ENCODE results near the gene CLSTN3. TPM values are rescaled to one million over a fixed set of nuclear protein-coding genes. Genes with fewer than 3 reads are reported as not detected.
A peak's percentile ranks its signal among the peaks of the same experiment; 100 is the strongest.

The CLSTN3 gene
- total RNA-seq, 1 donor from 2014 or later, result 9.2 TPM

GRCh38 chr12:7190268-7191055 lies 60.3 kb downstream of the CLSTN3 start:
- FAIRE-seq, result no peak
- TF ChIP-seq CTCF (IDR thresholded peaks at IDR 0.05; ENCODE audit: insufficient read depth, low read length, severe bottlenecking), result no peak

GRCh38 chr12:7193674-7194073 lies 63.5 kb downstream of the CLSTN3 start:
- no peaks in the 10 kb centered on the region for H3K27me3 ChIP-seq (ENCODE audit: control insufficient read depth, insufficient read depth, low read length)
- no peak for TF ChIP-seq CTCF (IDR thresholded peaks at IDR 0.05; ENCODE audit: insufficient read depth, low read length, severe bottlenecking)
- DNase-seq (ENCODE audit: low read depth), result no peak
- no peak for FAIRE-seq
- peaks cover 3% of the 10 kb centered on the region for H3K36me3 ChIP-seq (ENCODE audit: control insufficient read depth, insufficient read depth, low read length)
- no peak overlapping the region for H3K4me3 ChIP-seq (ENCODE audit: low read depth, low read length)

More at GRCh38 chr12:7190268-7191055, 60.3 kb downstream of the CLSTN3 start:
- Histone ChIP-seq H3K36me3 (ENCODE audit: control insufficient read depth, insufficient read depth, low read length) (peaks cover 2% of the 10 kb centered on the region), H3K4me3 (ENCODE audit: low read depth, low read length) (peak overlapping the region; percentile 90), H3K27me3 (ENCODE audit: control insufficient read depth, insufficient read depth, low read length) (no peaks in the 10 kb centered on the region)
- DNase-seq (ENCODE audit: low read depth), result no peak

DNA sequence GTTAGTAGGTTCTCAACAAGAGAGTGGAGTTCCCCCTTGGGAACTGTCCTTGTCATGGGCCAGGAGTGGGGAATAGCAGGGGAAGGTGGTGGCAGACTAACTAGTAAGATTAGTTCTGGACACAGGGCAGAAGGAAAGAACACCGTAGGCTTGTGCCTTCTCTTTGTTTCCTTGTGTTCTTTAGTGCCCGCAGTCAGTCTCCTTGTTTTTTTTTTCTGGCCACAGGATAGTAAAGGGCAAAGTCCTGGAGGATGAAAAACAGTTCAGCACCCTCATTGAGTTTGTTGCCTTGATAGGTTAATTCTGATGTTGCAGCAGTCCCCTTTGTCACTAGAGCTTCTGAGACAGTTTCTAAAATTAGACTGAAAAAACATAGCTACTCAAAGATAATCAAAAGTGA lies 67.7 kb downstream of the CLSTN3 start:
- DNase-seq (ENCODE audit: low read depth) (no peak), FAIRE-seq (no peak)
- Histone ChIP-seq H3K36me3 (ENCODE audit: control insufficient read depth, insufficient read depth, low read length) (peaks cover 11% of the 10 kb centered on the region), H3K27me3 (ENCODE audit: control insufficient read depth, insufficient read depth, low read length) (no peaks in the 10 kb centered on the region), H3K4me3 (ENCODE audit: low read depth, low read length) (no peak overlapping the region)
- TF ChIP-seq CTCF (IDR thresholded peaks at IDR 0.05; ENCODE audit: insufficient read depth, low read length, severe bottlenecking), result no peak

DNA sequence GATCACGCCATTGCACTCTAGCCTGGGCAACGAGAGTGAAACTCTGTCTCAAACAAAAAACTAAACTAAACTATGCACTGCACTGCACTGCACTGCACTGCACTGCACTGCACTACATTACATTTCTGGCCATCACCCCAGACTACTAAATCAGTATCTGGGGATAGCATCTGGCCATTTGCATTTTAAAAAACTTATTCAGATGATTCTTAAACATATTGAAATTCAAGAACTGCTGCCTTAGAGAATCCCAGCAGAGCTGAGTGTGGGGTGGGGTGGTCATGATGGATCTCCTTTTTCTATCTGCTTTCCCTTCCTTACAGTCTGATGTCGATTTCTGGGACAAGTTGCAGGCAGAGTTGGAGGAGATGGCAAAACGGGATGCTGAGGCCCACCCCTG lies 72.9 kb downstream of the CLSTN3 start:
- H3K4me3 ChIP-seq (ENCODE audit: low read depth, low read length), result no peak overlapping the region
- TF ChIP-seq CTCF (IDR thresholded peaks at IDR 0.05; ENCODE audit: insufficient read depth, low read length, severe bottlenecking), result no peak
- FAIRE-seq, result no peak
- peaks cover 14% of the 10 kb centered on the region for H3K36me3 ChIP-seq (ENCODE audit: control insufficient read depth, insufficient read depth, low read length)
- DNase-seq (ENCODE audit: low read depth), result no peak
- no peaks in the 10 kb centered on the region for H3K27me3 ChIP-seq (ENCODE audit: control insufficient read depth, insufficient read depth, low read length)

DNA sequence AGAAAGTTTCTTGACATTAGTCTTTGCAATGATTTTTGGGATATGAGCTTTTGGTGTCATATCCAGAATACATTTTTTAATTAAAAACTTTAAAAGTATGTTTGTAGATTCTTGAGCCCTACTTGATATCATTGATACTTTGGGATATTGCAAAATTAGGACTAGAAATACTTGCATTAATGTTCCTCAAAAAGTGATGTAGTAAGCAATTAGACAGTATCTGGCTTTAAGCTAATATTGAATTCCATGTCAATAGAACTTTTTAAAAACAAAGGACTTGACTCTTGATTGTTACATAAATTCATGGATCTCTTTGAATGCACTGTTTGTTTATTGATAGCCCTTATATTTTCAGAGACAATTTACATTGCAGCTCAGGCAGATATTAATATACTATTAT lies 74.9 kb downstream of the CLSTN3 start:
- FAIRE-seq, result no peak
- no peak overlapping the region for H3K4me3 ChIP-seq (ENCODE audit: low read depth, low read length)
- TF ChIP-seq CTCF (IDR thresholded peaks at IDR 0.05; ENCODE audit: insufficient read depth, low read length, severe bottlenecking), result no peak
- DNase-seq (ENCODE audit: low read depth), result no peak
- peaks cover 29% of the 10 kb centered on the region for H3K36me3 ChIP-seq (ENCODE audit: control insufficient read depth, insufficient read depth, low read length)
- no peaks in the 10 kb centered on the region for H3K27me3 ChIP-seq (ENCODE audit: control insufficient read depth, insufficient read depth, low read length)

DNA sequence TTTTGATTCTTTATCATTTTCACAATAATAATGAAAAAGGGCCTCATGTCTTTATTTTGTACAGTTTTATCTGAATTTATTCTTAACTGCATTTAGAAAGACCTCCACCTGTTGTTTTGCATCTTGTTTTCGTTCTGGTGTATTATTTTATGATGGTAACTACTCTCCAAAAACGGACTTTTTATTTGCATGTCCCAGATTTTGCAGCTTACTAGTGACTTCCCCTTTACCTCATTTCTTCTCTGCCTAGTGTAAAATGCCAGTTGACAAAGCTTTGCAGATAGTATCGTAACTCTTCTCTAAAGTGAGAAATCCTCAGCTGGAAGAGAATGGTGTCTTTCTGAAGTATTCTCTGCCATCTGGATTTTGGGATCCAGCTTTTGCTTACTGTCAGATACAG lies 76.5 kb downstream of the CLSTN3 start:
- no peak for DNase-seq (ENCODE audit: low read depth)
- Histone ChIP-seq H3K4me3 (ENCODE audit: low read depth, low read length) (no peak overlapping the region), H3K27me3 (ENCODE audit: control insufficient read depth, insufficient read depth, low read length) (no peaks in the 10 kb centered on the region), H3K36me3 (ENCODE audit: control insufficient read depth, insufficient read depth, low read length) (peaks cover 33% of the 10 kb centered on the region)
- FAIRE-seq, result no peak
- no peak for TF ChIP-seq CTCF (IDR thresholded peaks at IDR 0.05; ENCODE audit: insufficient read depth, low read length, severe bottlenecking)
